Activated CD4-positive, alpha-beta T cell treated with anti-CD3 and anti-CD28 coated beads, Interleukin-10, Interleukin-2, amounts not matched to agents 100 ng/mL and 50 ng/mL, durations not matched to agents 16 hours and 8 hours (primary cell): Measurements from ENCODE around the gene PTTG2.

Experiments
- DNase-seq: peaks from one replicate; pipeline ENCODE4 v3.0.0-alpha.2; 2020

The PTTG2 gene

DNA sequence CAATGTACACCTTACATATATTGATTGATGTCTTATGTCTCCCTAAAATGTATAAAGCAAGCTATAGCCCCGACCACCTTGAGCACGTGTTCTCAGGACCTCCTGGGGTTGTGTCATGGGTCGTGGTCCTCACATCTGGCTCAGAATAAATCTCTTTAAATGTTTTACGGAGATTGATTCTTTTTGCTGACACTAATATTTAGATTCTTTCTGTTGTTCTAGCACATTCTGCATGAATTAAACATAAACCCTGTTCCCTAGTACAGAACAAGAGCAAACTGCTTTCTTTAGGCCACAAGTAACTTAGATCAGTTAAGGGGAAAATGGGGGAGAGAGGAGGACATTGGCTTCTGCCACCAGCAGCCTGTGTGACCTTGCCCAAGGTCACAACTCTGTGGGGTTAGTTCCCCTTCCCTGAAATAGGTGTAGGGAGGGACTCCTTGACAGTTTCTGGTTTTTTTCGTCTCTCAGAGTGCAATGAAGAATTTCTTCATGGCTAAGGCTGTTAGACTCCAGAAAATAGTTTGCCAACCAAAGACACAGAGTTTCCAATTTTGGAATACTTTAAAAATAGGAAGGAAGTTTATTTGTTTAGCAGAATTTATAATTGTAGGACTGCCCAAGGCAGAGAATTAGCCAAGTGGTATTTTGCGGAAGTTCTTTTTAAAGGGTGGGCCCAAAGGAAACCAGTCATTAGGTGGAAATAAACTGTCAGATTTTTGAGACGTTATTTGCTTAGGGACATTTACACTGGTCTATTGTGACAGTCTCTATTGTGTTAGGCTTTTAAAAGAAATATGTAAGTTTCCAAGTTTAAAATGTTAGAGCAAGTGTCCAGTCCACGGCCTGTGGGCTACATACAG lies 29.4 kb downstream of the PTTG2 start:
- DNase-seq, result no peak

DNA sequence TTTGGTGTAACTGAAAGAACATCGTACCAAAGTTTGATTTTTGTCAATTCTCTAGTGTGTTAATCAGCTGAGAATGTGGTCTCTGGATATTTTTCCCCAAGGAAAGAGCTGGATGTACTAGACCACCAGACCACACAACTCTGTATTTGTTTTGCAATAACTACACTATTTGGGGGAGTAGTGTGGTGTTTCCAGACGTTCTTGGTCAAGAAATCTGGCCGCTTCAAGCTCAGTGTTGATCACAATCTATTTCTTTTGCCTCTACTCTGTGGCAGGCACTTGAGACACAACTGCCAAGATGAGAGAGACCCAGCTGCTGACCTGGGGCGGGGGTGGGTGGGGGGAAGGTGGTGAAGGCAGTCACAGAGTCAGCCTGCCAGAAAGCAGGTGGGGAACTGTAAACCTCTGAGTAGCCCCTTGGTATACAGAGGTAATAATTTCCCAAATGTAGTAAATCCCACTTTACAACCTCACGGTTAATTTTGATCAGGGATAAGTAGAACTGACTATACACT lies 30.6 kb downstream of the PTTG2 start:
- no peak for DNase-seq

DNA sequence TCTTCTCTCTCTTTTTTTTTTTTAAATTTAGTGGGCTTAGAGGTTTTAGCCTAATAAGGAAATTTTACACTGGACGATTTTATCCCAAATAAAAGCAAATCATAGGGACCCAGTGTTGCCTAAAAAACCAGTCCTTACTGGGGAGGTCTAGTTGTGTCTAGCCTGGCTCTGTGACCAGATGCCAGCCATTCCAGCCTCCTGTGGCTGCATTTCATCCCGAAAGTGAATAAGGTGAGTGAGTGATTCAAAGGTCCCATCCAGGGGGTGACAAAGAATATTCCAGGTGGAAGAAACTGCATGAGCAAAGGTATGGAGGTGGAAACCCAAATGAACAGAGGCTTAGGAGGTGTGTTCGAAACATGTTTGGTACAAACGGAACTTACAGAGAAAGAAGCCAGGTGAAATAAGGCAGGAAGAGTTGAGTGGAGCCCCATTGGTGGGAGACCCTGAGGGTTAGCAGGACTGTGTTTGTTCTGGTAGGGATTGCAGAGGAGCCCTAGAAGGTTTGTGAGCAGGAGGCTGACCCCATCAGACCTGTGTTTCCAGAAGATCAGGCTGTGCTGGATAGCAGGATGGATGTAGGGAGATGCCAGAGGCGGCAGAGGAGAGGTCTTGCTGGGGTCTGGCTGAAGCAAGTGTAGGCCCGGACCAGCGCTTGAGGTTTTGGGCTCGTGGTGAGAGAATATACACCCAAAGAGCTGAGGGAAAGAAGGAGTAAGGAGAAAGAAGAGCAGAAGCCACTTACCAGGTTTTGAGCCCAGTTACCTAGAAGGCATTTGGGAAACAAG lies 31.6 kb downstream of the PTTG2 start:
- no peak for DNase-seq

DNA sequence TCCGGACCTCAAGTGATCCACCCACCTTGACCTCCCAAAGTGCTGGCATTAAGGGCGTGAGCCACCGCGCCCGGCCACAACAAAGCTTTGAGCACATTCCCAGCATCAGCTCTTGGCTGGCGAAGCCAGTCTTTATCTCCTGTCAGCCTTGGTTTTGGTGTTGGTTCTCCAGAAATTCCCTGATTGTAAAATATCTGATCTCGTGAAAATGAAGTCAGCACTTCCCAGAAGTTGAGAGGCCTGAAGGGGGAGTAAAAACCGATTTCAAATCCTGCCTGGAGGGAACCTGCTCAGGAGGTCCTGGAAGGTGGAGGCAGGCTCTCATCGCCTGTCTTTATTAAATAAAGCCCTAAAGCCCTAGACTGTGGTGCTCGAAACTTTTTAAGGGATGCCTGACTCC lies 33.6 kb downstream of the PTTG2 start:
- DNase-seq, result no peak

DNA sequence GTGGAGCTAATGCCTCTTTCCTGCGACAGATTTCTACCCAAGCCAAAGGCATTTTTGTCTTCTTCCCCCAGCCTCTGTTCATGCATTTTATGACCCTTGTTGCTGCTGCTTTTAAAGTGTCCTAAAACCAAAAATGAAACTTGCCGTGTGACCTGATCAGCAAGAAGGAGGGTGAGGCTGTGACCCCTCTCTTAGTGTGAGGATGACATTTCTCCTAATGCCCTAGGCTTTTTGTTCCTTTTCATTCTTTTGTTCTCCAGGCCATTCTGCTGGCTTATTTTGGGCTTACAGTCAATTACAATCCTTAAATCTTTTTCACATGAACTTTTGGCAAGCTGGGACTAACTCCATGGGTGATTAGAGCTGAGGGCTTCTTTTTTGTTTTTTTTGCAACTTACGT lies 34.4 kb downstream of the PTTG2 start:
- no peak for DNase-seq

DNA sequence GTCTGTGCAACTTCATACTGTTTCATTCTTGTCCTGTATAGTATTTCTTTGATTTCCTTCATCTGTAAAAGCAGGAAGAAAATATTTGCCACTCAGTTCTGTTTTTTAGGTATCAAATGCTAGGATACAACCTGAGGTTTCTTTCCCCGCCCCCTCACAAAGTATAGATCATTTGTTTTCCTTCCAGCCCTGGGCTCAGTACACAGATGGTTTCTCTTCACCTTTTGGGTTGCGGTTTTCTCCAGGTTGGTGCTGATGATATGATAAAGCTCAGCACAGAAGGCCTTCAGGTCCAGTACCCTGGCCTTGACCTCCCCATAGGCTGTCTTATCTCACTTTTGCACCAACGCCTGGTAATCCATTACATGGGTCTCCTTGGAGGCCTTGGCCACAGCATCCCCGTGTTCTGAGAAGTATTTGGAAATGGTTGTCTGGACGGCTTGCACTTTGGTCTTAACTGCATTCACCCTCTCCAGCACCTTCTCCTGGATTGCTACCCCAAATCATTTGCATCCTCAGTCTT lies 35.2 kb downstream of the PTTG2 start:
- DNase-seq, result no peak

DNA sequence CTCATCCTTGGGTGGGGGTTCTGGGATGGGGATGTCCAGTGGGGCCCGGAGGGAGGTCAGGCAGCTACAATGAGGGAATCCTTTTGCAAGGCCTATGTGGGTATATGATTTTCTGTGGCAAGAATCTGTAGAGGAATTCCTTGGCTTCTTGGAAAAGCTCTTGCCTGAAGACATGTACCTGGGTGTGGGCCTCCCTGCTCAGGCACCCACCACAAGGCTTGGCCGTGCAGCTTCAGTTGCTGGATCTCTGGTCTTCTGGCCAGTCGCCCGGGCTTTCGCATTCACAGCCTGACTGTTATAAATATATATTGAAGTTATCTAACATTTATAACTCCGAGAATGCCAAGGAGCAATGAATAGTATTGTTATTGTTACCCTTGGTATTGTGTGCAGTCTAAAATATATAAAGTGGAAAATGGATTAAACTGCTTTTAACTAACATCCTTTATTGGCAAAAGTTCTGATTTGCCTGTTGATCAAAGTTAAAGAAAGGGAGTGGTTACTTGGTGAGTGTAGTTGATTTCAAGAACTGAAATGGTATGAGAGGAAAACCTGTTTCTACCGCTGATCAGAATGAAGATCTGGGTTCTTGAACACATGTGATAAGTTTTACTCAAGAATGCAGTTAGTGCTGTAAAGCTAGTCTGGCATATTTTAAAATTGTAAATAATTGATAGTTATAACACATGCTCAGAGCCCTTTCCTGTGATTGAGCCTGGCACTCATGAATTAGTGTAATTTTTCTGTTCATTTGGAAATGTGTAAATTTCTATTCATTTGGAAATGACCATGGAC lies 36.0 kb downstream of the PTTG2 start:
- DNase-seq, result no peak

DNA sequence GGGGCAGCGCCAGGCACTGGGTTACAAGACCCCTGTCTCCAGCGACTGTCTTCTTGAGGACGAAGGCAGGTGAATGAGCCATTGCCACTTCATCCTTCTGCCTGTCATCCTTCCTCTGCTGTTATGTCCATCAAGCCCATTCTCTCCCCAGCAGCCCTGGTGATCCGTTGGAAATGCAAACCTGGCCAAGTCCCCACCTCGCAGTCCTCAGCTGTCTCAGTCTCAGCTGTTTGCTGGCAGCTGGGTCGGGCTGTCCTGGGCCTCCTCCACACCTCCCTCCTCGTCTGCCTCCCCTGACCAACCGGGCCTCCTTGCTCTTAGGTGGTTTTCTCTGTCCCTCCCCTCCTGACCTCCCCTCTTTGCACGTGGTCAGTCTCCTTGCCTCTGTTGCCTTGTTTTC lies 38.0 kb downstream of the PTTG2 start:
- no peak for DNase-seq

DNA sequence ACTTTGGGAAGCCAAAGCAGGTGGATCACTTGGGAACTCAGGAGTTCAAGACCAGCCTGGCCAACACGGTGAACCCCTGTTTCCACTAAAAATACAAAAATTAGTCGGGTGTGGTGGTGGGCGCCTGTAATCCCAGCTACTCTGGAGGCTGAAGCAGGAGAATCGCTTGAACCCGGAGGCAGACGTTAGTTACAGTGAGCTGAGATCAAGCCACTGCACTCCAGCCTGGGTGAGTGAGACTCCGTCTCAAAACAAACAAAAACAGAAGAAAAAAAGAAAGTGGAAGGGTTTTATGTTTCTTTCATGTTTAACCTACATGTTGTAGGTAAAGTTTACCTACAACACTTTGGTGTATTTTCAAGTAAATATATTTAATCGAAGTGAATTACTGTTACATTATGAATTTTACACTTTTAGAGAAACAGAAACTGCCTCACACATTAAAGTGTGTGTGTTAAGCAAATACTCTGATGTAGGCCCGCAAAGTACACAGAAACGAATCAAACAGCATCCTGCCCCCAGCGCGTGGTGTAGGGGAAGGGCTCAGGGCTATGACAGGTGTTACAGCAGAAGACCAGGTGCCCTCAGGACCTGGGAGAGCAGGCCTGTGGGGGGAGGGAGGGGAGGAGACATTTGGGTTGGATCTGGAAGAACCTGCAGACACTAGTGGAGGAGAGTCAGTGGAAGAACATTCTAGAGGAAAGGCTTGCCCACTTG lies 39.0 kb downstream of the PTTG2 start:
- no peak for DNase-seq

DNA sequence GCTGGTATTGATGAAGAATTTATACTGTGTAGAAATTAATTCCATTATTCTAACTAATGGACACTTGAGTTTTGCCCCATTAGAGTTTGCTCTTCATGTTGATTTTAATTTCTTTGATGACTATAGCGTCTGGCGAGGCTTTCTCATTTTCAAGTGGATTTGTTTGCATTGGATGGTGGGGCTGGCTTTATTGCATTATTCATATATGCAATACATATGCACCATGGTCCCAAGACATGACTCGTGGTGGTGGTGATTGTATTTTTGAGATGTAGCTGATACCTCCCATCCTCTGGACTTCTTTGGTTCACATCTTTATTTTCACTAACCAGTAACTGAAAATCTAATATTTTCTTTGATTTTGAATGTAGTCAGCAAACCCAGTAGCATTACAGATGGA lies 39.8 kb downstream of the PTTG2 start:
- DNase-seq, result no peak

DNA sequence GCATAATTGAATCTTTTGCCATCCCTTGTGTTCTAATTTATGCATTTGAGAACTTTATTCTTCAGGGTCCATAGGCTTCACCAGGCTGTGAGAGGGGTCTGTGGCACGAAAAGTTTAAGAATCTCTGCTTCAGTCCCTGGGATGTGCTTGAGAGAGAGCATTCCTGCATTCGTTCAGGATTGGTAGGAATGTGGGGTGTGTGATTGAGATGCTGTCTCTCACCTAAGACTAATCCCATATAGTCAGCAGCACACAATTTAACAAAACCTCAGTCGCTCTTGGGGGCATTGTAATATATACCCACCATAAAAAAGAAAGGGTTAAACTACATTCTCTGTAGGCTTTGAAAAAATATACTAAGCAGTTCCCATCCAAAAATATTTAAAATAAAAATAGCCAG lies 41.7 kb downstream of the PTTG2 start:
- no peak for DNase-seq

DNA sequence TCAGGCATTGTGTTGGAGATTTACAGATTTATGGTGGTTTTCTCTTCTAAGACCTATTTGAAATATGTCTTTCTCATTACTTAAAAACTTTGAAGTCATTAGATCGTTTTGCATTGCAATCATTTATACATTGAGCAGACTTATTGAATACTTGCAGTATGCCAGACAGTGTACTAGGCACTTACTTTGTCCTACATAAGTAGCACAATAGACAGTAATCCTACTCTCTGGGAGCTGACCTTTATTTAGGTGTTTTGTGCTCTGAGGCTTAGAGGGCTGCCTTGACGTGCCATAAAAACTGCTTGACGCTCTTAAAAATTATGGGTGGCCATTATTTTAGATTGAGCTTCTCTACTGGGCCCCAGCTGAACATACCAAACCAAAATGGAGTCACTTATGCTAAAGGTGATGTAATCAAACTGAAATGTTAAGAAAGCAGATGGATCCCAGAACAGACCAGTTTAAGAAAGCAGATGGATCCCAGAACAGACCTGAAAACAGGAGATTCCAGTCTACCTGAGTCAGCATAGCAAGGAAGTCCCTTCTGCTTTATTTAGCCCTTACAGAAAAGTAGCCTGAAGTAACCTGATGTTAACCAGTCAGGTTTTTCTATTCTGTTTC lies 42.4 kb downstream of the PTTG2 start:
- DNase-seq, result no peak

DNA sequence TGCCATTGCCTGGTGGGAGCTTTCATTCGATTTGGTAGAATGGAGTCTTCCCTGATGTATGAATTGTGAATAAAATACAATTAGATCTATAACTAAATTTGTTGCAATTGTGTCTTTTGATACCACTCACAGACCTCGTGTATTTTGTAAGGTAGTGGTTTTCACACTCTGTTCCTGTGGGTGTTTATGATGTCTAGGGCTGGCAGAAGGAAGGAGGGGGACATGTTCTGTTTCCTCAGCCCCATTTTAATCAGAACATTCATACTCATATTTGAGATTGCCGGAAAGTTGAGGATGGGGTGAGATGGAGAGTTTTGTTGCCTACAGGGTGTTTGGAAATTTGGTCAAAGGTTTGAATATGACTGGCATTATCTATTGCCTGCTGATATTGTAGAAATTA lies 42.9 kb downstream of the PTTG2 start:
- DNase-seq, result no peak

DNA sequence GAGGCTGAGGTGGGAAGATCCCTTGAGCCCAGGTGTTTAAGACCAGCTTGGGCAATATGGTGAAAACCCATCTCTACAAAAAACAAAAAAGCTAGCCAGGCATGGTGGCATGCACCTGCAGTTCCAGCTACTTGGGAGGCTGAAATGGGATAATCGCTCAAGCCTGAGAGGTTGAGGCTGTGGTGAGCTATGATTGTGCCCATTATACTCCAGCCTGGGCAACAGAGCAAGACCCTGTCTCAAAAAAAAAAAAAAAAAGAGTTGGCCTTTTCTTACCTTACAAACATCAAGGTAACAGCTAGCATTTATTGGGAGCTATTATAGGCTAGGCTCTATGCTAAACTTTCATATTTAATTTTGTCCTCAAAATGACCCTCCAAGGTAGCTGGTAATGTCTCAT lies 43.4 kb downstream of the PTTG2 start:
- no peak for DNase-seq

DNA sequence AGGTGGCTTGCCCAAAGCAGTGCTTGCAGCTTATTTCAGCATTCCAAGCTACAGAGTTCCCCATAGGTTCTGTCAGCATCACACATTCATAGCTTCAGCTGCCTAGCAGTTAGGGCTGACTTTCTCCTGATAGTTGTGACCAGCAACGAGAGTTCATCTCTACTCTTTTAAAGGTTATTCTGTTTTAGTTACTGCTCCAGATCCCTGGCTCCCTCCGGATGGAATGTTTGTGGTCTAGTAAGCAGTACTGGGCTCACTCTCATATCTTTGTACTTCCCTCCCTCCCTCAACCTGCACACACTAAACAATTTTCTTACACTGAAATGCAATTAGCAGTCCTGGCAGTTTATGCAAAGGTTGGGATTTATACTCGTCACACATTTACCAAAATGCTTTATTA lies 43.9 kb downstream of the PTTG2 start:
- DNase-seq, result no peak

DNA sequence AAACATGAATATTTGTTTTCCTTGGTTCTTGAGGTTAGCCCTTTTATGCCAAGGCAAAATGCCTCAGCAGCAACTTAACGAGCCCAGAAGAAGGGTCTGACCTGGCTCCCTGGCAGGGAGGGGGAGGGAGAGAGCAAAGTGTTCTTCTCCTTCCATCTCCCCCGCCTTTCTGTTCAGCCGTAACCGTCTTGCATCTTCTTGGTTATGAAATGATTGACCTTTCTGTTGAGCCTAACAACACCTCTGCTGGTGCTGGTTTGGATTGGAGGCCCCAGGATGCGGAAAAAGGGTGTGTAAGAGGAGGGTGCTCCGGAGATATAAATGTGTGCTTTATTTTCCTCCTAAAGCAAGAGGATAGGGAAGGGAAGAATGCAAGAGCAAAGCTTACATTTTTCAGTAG lies 44.7 kb downstream of the PTTG2 start:
- no peak for DNase-seq

DNA sequence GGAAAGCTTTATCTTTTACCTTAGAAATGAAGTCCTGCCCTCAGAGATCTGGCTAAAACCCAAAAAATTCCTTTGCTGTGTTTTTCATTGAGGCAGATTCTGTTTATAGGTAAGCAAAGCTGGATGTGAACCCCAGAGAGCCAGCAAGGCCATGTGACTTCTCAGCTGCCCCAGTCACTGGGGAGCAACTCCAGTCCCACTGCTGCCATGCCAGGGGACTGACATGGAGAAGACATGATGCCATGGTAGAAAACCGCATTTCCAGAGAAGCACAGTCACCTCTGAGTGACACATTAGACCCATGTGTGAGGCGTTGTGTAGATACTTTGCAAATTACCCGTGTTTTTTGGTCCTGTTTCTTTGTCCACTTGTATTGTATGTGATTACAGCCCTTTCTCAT lies 45.4 kb downstream of the PTTG2 start:
- DNase-seq, result no peak

DNA sequence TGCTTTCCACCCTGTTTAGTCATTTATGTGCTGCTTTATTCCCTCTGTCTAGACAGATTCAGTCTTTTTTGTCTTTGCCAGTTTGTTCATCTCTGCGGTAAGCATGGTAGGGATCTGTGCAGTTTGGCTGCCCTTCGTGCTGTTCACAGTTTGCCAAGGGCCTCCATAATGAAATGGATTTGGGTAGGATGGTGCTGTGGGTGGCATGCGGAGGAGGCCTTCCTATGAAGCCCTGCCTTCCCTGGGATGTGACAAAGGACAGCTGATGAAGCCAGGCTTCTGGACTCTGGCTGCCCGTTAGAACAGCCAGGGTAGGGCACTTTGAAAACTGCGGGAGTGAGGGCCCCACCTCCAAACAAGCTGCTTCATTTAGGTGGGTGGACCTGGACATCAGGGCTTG lies 47.4 kb downstream of the PTTG2 start:
- DNase-seq, result no peak

DNA sequence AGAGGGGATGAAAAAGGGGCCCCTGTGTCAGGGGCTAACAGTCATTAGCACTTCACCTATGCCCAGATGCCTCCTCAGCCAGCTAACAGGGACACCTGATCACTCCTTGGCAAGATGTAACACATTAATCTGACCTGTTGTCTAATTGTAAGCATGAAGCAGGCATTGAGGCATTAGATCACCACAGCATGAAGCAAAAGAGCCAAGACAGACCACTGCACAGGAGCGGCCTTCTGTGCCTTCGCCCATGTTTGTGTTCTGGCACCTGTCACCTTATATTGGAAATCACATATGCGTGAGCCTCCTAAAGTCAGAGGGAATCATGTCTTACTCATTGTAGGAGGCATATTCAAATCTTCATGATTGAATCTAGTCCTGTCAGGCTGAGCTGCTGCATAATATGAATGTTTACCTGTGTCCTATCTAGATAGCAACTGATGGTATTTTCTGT lies 48.4 kb downstream of the PTTG2 start:
- no peak for DNase-seq

DNA sequence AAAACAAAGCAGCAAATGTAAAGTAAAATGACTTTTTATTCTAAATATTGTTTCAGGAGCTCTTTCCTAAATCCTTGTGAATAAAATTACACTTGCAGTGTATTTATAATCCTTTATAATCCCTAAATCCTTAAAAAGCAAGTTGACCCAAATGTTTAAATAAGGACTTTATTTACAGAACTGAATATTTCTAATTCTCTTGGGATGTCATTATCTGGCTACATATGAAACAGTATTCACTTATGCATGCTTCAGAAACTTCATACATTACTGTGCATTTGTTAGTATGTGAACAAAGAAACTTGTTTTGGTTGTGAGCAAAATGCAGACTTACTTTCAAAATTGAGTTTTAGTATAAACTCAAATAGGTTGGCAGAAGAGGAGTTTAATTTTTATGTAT lies 49.2 kb downstream of the PTTG2 start:
- no peak for DNase-seq

DNA sequence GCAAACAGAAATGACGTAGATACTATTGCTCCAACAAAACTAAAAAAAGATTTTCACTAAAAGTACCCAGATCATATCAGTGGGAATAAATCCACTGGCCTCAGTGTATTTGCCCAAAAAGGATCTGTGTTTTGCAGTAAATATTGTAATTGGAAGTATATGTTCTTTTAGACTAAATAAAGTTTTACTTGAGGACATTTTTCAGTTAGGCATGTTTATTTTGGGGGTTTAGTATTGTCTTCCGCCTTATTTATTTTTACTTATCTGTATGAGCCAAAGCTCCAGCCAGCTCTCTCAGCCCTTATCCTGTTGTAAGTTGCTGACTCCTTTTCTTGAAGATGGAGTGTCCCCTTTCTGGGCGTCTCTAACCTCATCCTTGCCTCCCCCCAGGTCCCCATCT lies 49.8 kb downstream of the PTTG2 start:
- no peak for DNase-seq
